ENCODE data around the gene SMG1. TPM values are rescaled to one million over a fixed set of nuclear protein-coding genes. Genes with fewer than 3 reads are reported as not detected.
A peak's percentile ranks its signal among the peaks of the same experiment; 100 is the strongest.
"Not testable (repeated sequence)": the region's sequence is repeated elsewhere in the genome, so short reads cannot be mapped to it uniquely, and the experiment has no call there.

Gene SMG1
- total and polyA plus RNA-seq, 7 donors = 6.0 to 112 (median 72.8) TPM

DNA sequence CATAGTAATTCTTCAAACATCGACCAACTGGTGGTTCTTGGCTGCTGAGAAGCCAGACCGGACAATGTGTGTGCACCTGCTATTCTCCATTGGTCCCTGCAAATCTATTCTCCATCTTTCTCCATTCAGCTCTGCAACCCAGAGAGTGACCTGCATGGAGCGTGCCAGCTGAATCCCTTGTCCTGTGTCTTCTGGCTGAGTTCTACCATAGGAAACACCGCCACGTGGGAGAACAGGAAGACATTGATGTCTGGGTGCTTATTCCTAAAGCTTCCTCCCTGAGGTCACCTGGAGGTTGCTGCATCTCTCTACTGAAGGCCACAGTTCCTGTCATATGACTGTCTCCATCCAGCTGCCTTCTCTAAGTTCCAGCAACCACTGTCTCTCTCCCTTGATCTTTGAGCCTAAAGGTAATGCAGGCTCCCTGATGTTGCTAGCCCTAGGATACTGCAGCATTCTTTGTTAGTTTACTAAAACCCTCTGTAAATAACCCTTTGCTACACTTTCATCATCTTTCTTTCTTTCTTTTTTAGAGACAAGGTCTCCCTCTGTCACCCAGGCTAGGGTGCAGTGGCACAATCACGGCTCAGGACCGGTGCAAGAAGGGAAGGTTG lies 10.6 kb upstream of the SMG1 start:
- no peak overlapping the region for H3K27ac ChIP-seq
- H3K36me3 ChIP-seq = no peaks in the 10 kb centered on the region
- no peaks in the 10 kb centered on the region for H3K9me3 ChIP-seq
- no peak for TF ChIP-seq POLR2AphosphoS5 (IDR thresholded peaks at IDR 0.05)
- TF ChIP-seq POLR2A (IDR thresholded peaks at IDR 0.05) = no peak
- TF ChIP-seq, protein P1, sequence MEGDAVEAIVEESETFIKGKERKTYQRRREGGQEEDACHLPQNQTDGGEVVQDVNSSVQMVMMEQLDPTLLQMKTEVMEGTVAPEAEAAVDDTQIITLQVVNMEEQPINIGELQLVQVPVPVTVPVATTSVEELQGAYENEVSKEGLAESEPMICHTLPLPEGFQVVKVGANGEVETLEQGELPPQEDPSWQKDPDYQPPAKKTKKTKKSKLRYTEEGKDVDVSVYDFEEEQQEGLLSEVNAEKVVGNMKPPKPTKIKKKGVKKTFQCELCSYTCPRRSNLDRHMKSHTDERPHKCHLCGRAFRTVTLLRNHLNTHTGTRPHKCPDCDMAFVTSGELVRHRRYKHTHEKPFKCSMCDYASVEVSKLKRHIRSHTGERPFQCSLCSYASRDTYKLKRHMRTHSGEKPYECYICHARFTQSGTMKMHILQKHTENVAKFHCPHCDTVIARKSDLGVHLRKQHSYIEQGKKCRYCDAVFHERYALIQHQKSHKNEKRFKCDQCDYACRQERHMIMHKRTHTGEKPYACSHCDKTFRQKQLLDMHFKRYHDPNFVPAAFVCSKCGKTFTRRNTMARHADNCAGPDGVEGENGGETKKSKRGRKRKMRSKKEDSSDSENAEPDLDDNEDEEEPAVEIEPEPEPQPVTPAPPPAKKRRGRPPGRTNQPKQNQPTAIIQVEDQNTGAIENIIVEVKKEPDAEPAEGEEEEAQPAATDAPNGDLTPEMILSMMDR (IDR thresholded peaks at IDR 0.05) = no peak
- no peak for TF ChIP-seq EP300 (IDR thresholded peaks at IDR 0.05)
- DNase-seq = no peak
- intact Hi-C loops (cut with DNase I) = no loop called here
- no peaks in the 10 kb centered on the region for H3K27me3 ChIP-seq
- WGBS, 2 donors = 60 to 71% methylated on average over 7 of the region's 7 CpGs
- H3K4me1 ChIP-seq = peaks cover 0 to 10% (median 0%) of the 10 kb centered on the region in 4 donors
- no peak overlapping the region for H3K4me3 ChIP-seq

DNA sequence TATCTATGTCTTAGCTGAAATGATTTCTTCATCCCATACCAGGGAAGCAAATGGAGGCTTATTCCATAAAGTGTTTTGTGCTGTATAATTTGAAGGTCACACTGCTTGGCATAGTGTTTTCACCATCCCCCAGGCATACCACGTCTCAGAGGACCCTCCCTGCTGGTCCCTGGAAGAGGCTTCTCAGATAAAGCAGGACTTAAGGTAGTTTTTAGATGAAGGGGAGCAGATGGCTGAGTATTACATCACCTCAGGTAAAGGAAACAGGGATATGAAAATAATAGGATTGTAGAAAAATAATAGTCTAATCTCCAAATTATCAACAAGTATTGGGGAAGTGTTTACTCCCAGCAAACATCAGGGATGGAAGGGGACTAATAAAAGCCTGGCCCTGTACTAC lies 7.3 kb upstream of the SMG1 start:
- Histone ChIP-seq H3K9me3 (no peaks in the 10 kb centered on the region), H3K27me3 (no peaks in the 10 kb centered on the region), H3K36me3 (no peaks in the 10 kb centered on the region), H3K4me1 (peaks cover 0 to 10% (median 0%) of the 10 kb centered on the region in 4 donors), H3K27ac (peak overlapping the region in 1 of 4 donors; percentile 76), H3K4me3 (no peak overlapping the region)
- no peak for DNase-seq
- intact Hi-C loops (cut with DNase I) = no loop called here
- WGBS, 2 donors = 24 to 48% methylated on average over 1 of the region's 1 CpG
- TF ChIP-seq EP300 (IDR thresholded peaks at IDR 0.05) (no peak), POLR2AphosphoS5 (IDR thresholded peaks at IDR 0.05) (no peak), POLR2A (IDR thresholded peaks at IDR 0.05) (no peak)
- TF ChIP-seq, protein P1 (IDR thresholded peaks at IDR 0.05) = no peak

DNA sequence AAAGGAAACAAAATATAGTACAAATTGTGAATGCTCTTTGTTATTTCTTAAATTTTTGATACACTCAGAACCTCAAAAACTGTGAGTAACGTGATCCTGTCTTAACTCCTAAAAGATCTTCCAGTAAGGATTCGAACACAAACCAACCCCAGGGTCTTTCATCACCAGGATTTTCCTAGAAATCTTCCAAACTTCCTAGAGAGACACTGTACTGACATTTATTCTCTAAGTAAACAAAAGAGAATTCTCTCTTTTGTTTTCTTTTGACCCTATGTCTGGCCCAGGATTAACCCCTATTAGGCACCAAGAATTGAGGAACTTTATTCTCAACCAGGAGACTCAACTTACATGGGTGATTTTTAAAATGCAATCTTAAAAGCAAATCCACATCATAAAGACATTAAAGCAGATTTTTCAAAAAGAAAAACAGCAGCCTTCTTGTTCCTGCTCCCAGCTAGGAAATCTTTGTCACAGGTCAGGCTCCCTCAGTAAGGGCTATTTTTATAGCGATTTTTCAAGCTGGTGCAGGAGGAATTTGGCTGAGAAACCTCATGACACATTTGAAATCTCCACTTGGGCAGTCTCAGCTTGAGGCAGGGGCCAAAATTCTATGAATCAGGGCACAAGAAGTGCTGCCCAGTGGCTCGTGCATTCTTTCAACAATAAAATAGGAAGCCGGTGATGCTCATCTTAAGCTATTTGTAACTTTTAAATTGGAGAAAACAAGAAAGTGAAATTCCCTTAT lies 6.2 kb upstream of the SMG1 start:
- WGBS, 2 donors = 75 to 79% methylated on average over 5 of the region's 5 CpGs
- Histone ChIP-seq H3K4me3 (no peak overlapping the region), H3K27ac (peak overlapping the region in 2 of 4 donors; percentile 41 to 76), H3K36me3 (no peaks in the 10 kb centered on the region), H3K9me3 (no peaks in the 10 kb centered on the region), H3K4me1 (peaks cover 0 to 10% (median 0%) of the 10 kb centered on the region in 4 donors), H3K27me3 (no peaks in the 10 kb centered on the region)
- intact Hi-C loops (cut with DNase I) = no loop called here
- DNase-seq = no peak
- TF ChIP-seq, protein P1 (IDR thresholded peaks at IDR 0.05) = no peak
- TF ChIP-seq POLR2AphosphoS5 (IDR thresholded peaks at IDR 0.05) = no peak
- no peak for TF ChIP-seq EP300 (IDR thresholded peaks at IDR 0.05)
- TF ChIP-seq POLR2A (IDR thresholded peaks at IDR 0.05) = no peak

DNA sequence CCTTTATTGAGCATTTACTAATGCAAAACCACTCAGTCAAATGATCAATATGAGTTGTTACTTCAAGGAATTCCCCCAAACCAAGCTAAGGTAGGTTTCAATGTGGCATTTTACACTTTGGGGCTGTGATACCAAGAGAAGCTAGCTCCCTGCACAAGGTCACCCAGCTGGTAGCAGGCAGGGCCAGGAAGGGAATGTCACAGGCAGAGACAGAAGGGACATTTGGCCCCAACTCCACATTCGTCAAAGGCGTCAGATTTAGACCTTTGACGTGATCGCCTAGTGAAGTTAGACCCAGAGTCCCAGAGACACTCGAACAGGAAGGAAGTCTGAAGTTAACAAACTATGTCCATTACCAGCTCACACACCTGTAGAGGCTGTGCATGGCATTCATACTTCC lies 5.5 kb upstream of the SMG1 start:
- H3K27me3 ChIP-seq = no peaks in the 10 kb centered on the region
- H3K9me3 ChIP-seq = no peaks in the 10 kb centered on the region
- no peak overlapping the region for H3K4me3 ChIP-seq
- peaks cover 0 to 10% (median 0%) of the 10 kb centered on the region in 4 donors for H3K4me1 ChIP-seq
- peak overlapping the region in 1 of 4 donors; percentile 76 for H3K27ac ChIP-seq
- WGBS, 2 donors = 63 to 79% methylated on average over 5 of the region's 5 CpGs
- TF ChIP-seq, protein P1 (IDR thresholded peaks at IDR 0.05) = no peak
- TF ChIP-seq EP300 (IDR thresholded peaks at IDR 0.05) = no peak
- TF ChIP-seq POLR2A (IDR thresholded peaks at IDR 0.05) = no peak
- TF ChIP-seq POLR2AphosphoS5 (IDR thresholded peaks at IDR 0.05) = no peak
- intact Hi-C loops (cut with DNase I) = no loop called here
- DNase-seq = no peak
- H3K36me3 ChIP-seq = no peaks in the 10 kb centered on the region

DNA sequence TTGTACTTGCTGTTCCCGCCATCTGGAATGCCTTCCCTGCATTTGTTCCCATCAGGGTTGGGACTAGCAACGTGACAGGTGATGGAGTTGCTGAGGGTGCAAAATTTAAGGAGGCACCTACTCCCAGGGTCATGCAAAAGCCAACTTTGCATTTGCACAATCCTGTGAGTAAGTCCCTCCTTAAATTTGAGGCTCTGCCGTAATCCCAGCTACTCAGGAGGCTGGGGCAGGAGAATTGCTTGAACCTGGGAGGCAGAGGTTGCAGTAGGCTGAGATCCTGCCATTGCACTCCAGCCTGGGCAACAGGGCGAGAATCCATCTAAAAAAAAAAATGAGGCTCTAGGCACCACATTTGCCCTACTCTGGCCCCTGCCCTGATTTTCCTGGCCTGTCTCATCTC lies 3.9 kb upstream of the SMG1 start:
- H3K9me3 ChIP-seq; DNase-seq; intact Hi-C loops (cut with DNase I); H3K4me3 ChIP-seq; H3K36me3 ChIP-seq; H3K27ac ChIP-seq; H3K27me3 ChIP-seq: not testable (repeated sequence)
- H3K4me1 ChIP-seq = peaks cover 0 to 10% (median 1%) of the 10 kb centered on the region in 4 donors
- 83 to 86% methylated on average over 4 of the region's 4 CpGs for WGBS, 2 donors

DNA sequence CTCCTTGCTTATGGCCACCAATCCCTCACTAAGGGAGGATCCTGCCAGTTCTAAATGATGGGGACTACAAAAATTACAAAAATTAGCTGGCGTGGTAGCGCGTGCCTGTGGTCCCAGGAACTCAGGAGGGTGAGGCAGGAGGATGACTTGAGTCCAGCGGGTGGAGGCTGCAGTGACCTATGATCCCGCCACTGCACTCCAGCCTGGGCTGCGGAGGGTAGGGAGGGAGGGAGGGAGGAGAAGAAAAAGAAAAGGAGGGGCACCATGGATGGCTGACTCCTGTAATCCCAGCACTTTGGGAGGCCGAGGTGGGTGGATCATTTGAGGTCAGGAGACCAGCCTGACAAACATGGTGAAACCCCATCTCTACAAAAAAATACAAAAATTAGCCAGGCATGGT lies 1.9 kb upstream of the SMG1 start:
- not testable (repeated sequence) for H3K36me3 ChIP-seq, H3K4me3 ChIP-seq, H3K27me3 ChIP-seq, H3K9me3 ChIP-seq, DNase-seq, H3K27ac ChIP-seq
- WGBS, 2 donors = 86 to 94% methylated on average over 7 of the region's 7 CpGs
- H3K4me1 ChIP-seq = peaks cover 0 to 20% (median 16%) of the 10 kb centered on the region in 4 donors
- intact Hi-C loops (cut with DNase I) = loop anchor here (5.0 kb wide), 3 partner anchors 126 to 594 kb away; partner anchors contain the start of genes ARL6IP1, CCP110, COQ7 and GDE1

DNA sequence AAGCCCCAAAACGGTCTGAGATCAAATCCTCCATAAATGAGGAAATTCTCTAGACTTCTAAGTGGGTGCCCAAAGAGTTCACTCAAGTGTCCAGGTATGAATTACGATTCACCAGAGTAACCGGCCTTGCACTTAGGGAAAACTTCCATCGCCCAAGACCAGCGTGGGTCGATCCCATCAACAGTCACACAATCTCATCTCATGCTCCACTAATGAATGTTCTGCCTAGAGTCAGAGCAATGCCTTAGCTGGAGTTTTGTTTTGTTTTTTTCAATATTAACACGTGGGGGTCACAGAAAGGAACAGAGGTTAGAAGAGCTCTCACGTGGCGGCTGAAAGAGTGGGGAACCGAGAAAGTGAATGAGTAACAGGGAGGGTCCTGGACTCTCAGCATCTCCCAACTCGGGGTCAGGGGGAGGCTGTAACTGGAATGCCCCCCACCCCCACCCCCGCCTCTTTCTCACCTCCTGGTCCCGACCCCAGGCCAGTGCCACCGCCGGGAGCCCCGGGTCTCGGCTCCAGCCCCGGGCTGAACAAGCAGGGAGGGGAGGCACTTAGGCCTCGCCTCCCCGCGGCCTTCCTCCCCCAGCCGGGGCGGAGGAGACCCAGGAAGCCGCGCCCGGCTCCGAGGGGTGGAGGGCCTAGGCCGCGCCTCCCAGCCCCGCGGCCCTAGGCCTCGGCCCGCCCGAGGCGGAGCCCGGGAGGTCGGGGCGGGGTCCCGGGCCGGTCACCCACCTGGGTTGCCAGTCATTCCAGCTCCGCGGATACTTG lies 808 bp downstream of the SMG1 start:
- H3K4me1 ChIP-seq = peaks cover 0 to 20% (median 12%) of the 10 kb centered on the region in 4 donors
- not testable (repeated sequence) for H3K9me3 ChIP-seq, H3K27me3 ChIP-seq, H3K36me3 ChIP-seq, DNase-seq
- intact Hi-C loops (cut with DNase I) = loop anchor here (5.0 kb wide), 3 partner anchors 123 to 597 kb away; partner anchors contain the start of genes ARL6IP1, CCP110, COQ7 and GDE1
- peak overlapping the region; percentile 90 to 98 (median 94) for H3K27ac ChIP-seq
- 0 to 1% methylated on average over 42 of the region's 42 CpGs for WGBS, 2 donors
- H3K4me3 ChIP-seq = peak overlapping the region; percentile 75 to 86 (median 86)
